GM18502 (cell line): ENCODE results near the gene SYT3.
"Not testable (repeated sequence)": the region's sequence is repeated elsewhere in the genome, so short reads cannot be mapped to it uniquely, and the experiment has no call there.

Source experiments
- ATAC-seq: cut with Tn5 transposase; IDR thresholded peaks from one replicate; pipeline ENCODE4 v1.9.1; 2021; ENCODE audit warnings: mild to moderate bottlenecking; ENCODE audit not compliant: unreplicated experiment, poor library complexity

SYT3 gene

GRCh38 chr19:50607388-50607787 lies 32.3 kb downstream of the SYT3 start:
- ATAC-seq: no peak

DNA sequence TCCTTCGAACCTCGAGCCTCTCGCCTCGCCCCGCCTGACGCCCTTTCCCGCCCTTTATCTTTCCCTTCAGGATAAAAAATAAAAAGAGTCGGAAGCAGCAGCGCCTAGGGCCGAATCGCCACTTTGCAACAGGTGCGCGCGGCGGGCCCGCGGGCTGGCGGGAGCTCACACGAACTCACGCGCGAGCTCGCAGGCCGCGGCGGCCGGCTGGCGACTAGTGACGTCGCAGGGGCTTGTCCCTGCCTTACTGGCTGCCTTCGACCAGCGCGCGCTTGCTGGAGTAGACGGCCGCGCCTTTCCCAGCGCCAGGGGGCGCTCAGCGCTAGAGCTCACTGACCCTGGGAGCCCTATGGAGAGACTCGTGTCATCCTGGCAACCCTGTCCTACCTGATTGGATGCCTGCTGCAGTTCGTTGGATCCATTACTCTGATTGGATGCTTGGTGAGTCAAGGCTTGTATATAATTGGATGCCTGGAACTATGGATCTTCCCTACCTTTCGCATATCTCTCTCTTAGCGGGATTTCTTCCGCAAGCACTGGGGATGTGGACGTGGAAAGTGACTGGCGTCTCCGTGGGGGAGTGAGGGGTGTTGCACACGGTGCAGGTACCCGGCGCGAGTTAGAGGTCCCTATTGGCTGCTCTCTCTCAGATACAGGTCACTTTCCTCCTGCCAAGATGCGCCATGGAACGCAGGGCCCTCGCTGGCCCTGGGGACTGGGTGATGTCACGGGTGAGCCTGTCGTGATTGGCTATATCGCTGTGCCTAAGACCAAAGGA lies 33.4 kb downstream of the SYT3 start:
- ATAC-seq: not testable (repeated sequence)

GRCh38 chr19:50604264-50605073 lies 35.2 kb downstream of the SYT3 start:
- not testable (repeated sequence) for ATAC-seq

- ATAC-seq: no peak
Observed at GRCh38 chr19:50602935-50603334, 36.7 kb downstream of the SYT3 start.

- ATAC-seq: no peak
Observed at GRCh38 chr19:50602496-50602895, 37.2 kb downstream of the SYT3 start.

DNA sequence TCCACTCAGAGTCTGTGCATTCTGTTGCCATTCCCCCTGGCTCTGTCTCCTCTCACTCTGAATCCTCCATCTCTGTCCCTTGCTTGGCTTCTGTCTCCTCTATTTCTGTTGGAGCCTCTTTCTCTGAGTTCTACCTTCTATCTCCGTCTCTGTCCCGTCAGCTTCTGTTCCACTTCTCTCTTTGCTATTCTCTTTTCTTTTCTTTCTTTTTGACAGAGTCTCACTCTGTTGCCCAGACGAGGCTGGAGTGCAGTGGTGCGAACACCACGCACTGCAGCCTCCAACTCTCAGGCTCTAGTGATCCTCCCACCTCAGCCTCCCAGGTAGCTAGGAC lies 37.6 kb downstream of the SYT3 start:
- no peak for ATAC-seq

- ATAC-seq: no peak
Observed at GRCh38 chr19:50601407-50602088, 38.1 kb downstream of the SYT3 start.

- ATAC-seq: no peak
Observed at GRCh38 chr19:50599427-50599826, 40.3 kb downstream of the SYT3 start.

- ATAC-seq: no peak
Observed at GRCh38 chr19:50590191-50590590, 49.5 kb downstream of the SYT3 start.

DNA sequence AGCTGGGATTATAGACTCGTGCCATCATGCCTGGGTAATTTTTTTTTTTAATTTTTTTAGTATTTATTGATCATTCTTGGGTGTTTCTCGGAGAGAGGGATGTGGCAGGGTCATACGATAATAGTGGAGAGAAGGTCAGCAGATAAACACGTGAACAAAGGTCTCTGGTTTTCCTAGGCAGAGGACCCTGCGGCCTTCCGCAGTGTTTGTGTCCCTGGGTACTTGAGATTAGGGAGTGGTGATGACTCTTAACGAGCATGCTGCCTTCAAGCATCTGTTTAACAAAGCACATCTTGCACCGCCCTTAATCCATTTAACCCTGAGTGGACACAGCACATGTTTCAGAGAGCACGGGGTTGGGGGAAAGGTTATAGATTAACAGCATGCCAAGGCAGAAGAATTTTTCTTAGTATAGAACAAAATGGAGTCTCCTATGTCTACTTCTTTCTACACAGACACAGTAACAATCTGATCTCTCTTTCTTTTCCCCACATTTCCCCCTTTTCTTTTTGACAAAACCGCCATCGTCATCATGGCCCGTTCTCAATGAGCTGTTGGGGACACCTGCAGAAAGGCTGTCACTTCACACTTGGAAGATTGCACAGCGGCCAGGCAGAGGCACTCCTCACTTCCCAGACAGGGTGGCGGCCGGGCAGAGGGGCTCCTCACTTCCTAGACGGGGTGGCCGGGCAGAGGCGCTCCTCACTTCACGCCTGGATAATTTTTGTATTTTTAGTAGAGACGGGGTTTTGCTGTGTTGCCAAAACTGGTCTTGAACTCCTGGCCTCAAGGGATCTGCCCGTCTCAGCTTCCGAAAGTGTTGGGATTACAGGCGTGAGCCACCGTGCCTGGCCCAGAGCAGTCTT lies 57.7 kb downstream of the SYT3 start:
- ATAC-seq: not testable (repeated sequence)

DNA sequence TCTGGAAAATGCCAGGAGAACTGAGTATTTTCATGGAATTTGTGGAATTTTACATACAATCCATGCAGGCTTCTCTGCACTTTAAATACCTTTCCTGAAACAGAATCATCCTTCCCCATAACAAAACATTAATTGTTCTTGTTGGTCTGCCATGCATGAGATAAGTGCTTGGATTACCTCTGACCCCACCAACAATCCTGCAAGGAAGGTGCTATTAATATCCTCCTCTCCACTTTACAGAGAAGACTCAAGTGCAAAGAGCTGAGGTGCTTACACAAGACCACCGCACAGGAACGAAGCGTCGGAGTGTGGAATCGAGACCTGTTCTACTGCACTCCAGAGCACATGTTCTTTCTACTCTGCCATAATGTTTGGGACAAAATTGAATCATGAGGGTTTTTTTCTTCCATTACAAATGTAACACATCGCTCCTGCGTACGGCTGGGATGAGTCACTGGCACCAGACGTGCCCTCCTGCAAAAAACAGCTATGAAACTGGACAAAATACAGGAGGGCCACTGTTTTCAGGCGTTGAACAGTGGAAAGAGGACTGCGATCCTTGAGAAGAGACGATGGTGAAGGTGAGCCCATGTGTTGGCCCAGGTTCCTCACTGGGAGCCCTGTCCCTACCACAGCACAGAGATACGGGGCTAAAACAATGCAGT lies 58.6 kb downstream of the SYT3 start:
- ATAC-seq: no peak

DNA sequence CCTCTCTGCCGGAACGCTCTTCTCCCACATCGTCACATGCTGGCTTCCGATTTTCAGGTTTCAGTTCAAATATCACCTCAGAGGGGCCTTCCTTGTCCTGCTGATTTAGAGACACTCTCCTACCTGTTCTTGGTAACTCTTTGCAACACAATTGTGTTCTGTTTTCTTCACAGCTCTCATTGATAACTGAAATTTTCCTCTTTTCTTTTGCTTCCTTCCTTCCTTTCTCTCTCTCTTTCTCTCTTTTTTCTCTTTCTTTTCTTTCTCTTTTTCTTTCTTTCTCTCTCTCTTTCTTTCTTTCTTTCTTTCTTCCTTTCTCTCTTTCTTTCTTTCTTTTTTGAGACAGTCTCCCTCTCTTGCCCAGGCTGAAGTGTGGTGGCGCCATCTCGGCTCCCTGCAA lies 59.4 kb downstream of the SYT3 start:
- no peak for ATAC-seq

DNA sequence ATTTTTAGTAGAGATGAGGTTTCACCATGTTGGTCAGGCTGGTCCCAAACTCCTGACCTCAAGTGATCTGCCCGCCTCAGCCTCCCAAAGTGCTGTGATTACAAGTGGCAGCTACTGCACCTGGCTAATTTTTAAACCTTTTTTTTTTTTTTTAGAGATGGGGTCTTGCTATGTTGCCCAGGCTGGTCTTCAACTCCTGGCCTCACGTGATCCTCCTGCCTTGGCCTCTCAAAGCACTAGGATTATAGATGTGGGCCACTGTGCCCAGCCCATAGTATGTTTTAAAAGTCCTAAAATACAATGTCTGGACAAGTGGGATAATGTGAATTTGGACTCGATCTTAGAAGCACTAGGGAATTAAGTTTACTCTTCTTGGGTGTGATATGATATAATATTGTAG lies 62.9 kb downstream of the SYT3 start:
- ATAC-seq: not testable (repeated sequence)

GRCh38 chr19:50573741-50574461 lies 65.8 kb downstream of the SYT3 start:
- no peak for ATAC-seq
